Ovary (tissue), 9 donors: Measurements from ENCODE around the gene SEC22C. TPM values are rescaled to one million over a fixed set of nuclear protein-coding genes. Genes with fewer than 3 reads are reported as not detected.

Source experiments
- DNase-seq, 5 donors: peaks; one replicate each; pipeline ENCODE4 v3.0.0-alpha.2; 2019 to 2020
- H3K27ac ChIP-seq, 2 donors: fragments of 200-600 bp; one replicate each; pipeline versions ENCODE4 v1.5.1 to v1.8.0; 2019 to 2022
- H3K27me3 ChIP-seq: fragments of 200-600 bp; one replicate; pipeline ENCODE4 v1.8.0; 2022
- H3K36me3 ChIP-seq: fragments of 200-600 bp; sonication (generic); one replicate; pipeline ENCODE4 v1.5.1; 2019
- H3K4me1 ChIP-seq: one replicate; pipeline ENCODE4 v1.8.1; 2013; ENCODE audit warnings: mild to moderate bottlenecking, moderate library complexity; ENCODE audit not compliant: insufficient read depth
- H3K4me3 ChIP-seq: fragments of 200-600 bp; sonication (generic); one replicate; pipeline ENCODE4 v1.5.1; 2017
- H3K9me3 ChIP-seq, 2 donors: fragments of 200-600 bp in 1 of 2; sonication (generic) in 1 of 2; one replicate each; pipeline versions ENCODE4 v1.5.1 to v1.8.1; 2013 to 2019; ENCODE audit warnings: mild to moderate bottlenecking in 1 of 2, moderate library complexity in 1 of 2
- EP300 ChIP-seq: sonication (generic); formaldehyde crosslinking; IDR thresholded peaks from one replicate; pipeline ENCODE4 v1.6.1; 2017; ENCODE audit warnings: antibody characterized with exemption
- POLR2A ChIP-seq: fragments of 450-650 bp; IDR thresholded peaks from one replicate; pipeline ENCODE4 v1.6.1; 2017; ENCODE audit warnings: antibody characterized with exemption, mild to moderate bottlenecking, moderate library complexity
- WGBS, 3 donors: extraction: QIAGEN DNeasy Blood & Tissue Kit in 1 of 3; methylation state at CpG; one replicate each; pipeline versions ENCODE4 v1.1.5 to v1.1.7; 2013 to 2017; 5-methylcytosine and 5-hydroxymethylcytosine counted together
- intact Hi-C, 4 donors: fragments of 100-400 bp; cut with DNase I; formaldehyde crosslinking; loops; one replicate each; pipeline versions ENCODE4 v1.11.0 to v1.15.1; 2022 to 2023
- polyA plus RNA-seq, 2 donors: library from polyadenylated mRNA; stranded (reverse); fragments of 200-250 nt in 1 of 2; fragments of 350-450 nt in 1 of 2; fragmentation: Illumina TruSeq in 1 of 2; extraction: RNeasy Lipid Tissue Mini Kit (QIAGEN cat#74804) in 1 of 2; gene quantifications; one replicate each; pipeline ENCODE4 v1.2.3, GENCODE V29; 2013 to 2014
- total RNA-seq, 7 donors: library from RNA; depleted of rRNA in 2 of 7; stranded (reverse); fragments of >200 nt in 2 of 7; fragmentation: NEBNext Ultra II Directional in 3 of 7; extraction: Animal tissue kit (Norgen Biotek cat#: 25700) in 3 of 7; gene quantifications; one replicate each; pipeline versions ENCODE4 v1.1.0 to v1.2.4, GENCODE V29; 2016 to 2023
- TF ChIP-seq, protein P1 (sequence below), 3 donors: fragments of 450-650 bp in 2 of 3; fragments of 200-600 bp in 1 of 3; IDR thresholded peaks; one replicate each; pipeline versions ENCODE4 v1.5.1 to v1.8.0; 2016 to 2022; ENCODE audit warnings: antibody characterized with exemption in 3 of 3, mild to moderate bottlenecking in 1 of 3
- donor health status: DM: no; HTN: no; CAD: no; lungs with moderate emphysema.
- donor health status: DM: no; HTN: no; CAD: no.
- donor health status: Bipolar disorder and iron deficiency.
- donor health status: DM: yes; HTN: yes; CAD: no.
- donor health status: DM: no; HTN: no; CAD: no.
- donor health status: DM: yes; HTN: yes; CAD: no.

Gene SEC22C
- total and polyA plus RNA-seq, 9 donors = 31.4 to 68.5 (median 46.0) TPM

- intact Hi-C loops = no loop called here
- DNase-seq = no peak
These were observed 61.4 kb downstream of the SEC22C start for GRCh38 chr3:42520336-42520735.

DNA sequence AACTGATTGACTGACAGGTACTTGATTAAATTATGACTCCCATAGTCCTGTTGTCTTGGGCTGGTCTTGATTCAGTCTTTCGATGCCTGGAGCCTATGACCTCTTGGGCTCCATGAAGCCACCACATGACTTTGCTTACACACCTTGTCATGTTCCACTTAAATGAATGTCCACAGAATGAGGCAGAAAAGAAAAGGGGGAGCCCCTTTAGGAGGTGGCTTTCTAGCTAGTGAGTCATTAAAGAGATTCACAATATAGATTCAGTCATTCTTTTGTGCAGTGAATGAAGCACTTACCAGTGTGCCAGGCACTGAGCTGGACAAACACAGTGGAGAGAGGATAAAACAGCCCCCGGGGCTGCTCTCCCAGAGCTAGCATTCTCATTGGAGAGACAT is 62.2 kb downstream of the SEC22C start:
- 74 to 85% (median 83%) methylated on average over 2 of the region's 2 CpGs for whole genome bisulfite sequencing, 3 donors

More at GRCh38 chr3:42520336-42520735, 61.4 kb downstream of the SEC22C start:
- Histone ChIP-seq H3K27ac (no peak overlapping the region), H3K9me3 (no peaks in the 10 kb centered on the region), H3K27me3 (no peaks in the 10 kb centered on the region), H3K36me3 (no peaks in the 10 kb centered on the region), H3K4me1 (no peaks in the 10 kb centered on the region), H3K4me3 (no peak overlapping the region)
- no peak for TF ChIP-seq EP300
- TF ChIP-seq, protein P1, sequence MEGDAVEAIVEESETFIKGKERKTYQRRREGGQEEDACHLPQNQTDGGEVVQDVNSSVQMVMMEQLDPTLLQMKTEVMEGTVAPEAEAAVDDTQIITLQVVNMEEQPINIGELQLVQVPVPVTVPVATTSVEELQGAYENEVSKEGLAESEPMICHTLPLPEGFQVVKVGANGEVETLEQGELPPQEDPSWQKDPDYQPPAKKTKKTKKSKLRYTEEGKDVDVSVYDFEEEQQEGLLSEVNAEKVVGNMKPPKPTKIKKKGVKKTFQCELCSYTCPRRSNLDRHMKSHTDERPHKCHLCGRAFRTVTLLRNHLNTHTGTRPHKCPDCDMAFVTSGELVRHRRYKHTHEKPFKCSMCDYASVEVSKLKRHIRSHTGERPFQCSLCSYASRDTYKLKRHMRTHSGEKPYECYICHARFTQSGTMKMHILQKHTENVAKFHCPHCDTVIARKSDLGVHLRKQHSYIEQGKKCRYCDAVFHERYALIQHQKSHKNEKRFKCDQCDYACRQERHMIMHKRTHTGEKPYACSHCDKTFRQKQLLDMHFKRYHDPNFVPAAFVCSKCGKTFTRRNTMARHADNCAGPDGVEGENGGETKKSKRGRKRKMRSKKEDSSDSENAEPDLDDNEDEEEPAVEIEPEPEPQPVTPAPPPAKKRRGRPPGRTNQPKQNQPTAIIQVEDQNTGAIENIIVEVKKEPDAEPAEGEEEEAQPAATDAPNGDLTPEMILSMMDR (IDR thresholded peaks at IDR 0.05) = no peak
- no peak for TF ChIP-seq POLR2A
- 33 to 45% (median 39%) methylated on average over 4 of the region's 4 CpGs for WGBS, 3 donors

DNA sequence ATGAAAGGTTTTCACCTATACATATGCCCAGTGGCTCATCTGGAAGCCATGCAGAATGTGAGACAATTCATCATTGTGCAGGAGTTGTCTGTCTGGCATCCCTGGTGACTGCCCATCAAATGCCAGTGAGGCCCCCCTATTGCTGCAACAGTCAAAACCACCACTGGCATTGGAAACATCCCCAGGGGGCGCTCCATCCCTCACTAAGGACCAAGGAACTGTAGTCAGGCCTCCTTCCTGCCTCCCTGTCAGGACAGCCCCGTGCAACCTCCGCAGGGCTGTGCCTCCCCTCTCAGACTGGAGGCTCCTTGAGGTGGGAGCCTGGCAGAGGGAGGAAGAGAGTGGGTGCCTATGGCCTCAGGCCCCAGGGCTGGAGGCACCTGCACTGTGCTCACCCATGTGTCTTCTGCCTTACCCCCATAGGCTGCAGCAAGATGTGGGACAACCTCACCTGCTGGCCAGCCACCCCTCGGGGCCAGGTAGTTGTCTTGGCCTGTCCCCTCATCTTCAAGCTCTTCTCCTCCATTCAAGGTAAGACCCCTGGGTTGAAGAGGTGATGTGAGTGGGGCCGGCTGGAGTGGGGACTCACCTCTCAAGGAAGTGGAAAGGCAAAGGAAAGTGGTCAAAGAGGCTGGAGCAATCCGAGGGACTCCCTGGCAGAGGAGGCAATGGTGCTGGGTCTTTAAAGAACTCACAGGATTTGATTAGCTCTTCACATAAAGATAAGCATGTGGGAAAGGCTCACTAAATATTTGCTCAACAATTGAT is 62.8 kb downstream of the SEC22C start:
- Histone ChIP-seq H3K27ac (no peak overlapping the region), H3K9me3 (no peaks in the 10 kb centered on the region), H3K4me3 (no peak overlapping the region), H3K36me3 (no peaks in the 10 kb centered on the region), H3K4me1 (no peaks in the 10 kb centered on the region), H3K27me3 (no peaks in the 10 kb centered on the region)
- intact Hi-C loops = no loop called here
- 71 to 80% (median 74%) methylated on average over 6 of the region's 6 CpGs for WGBS, 3 donors
- no peak for DNase-seq
- TF ChIP-seq, protein P1 (IDR thresholded peaks at IDR 0.05) = no peak
- TF ChIP-seq EP300 (no peak), POLR2A (no peak)

More for the DNA sequence above, 62.2 kb downstream of the SEC22C start:
- Histone ChIP-seq H3K9me3 (no peaks in the 10 kb centered on the region), H3K27me3 (no peaks in the 10 kb centered on the region), H3K36me3 (no peaks in the 10 kb centered on the region), H3K4me1 (no peaks in the 10 kb centered on the region), H3K4me3 (no peak overlapping the region), H3K27ac (no peak overlapping the region)
- intact Hi-C loops = no loop called here
- DNase-seq = no peak
- TF ChIP-seq, protein P1 (IDR thresholded peaks at IDR 0.05) = no peak
- no peak for TF ChIP-seq POLR2A
- TF ChIP-seq EP300 = no peak

- no peak overlapping the region for H3K27ac ChIP-seq
- intact Hi-C loops = no loop called here
- 54 to 64% (median 60%) methylated on average over 4 of the region's 4 CpGs for WGBS, 3 donors
These were observed 64.7 kb downstream of the SEC22C start for GRCh38 chr3:42517117-42517516.

More at GRCh38 chr3:42517117-42517516, 64.7 kb downstream of the SEC22C start:
- TF ChIP-seq EP300 (no peak), POLR2A (no peak)
- TF ChIP-seq, protein P1 (IDR thresholded peaks at IDR 0.05) = no peak
- DNase-seq = no peak
- Histone ChIP-seq H3K27me3 (no peaks in the 10 kb centered on the region), H3K4me3 (no peak overlapping the region), H3K9me3 (no peaks in the 10 kb centered on the region), H3K36me3 (no peaks in the 10 kb centered on the region), H3K4me1 (no peaks in the 10 kb centered on the region)
